Measurements from ENCODE around the gene HACL1. TPM values are rescaled to one million over a fixed set of nuclear protein-coding genes. Genes with fewer than 3 reads are reported as not detected.

Gene HACL1
- total RNA-seq, 1 donor from 2014 or later, result 25.4 TPM

DNA sequence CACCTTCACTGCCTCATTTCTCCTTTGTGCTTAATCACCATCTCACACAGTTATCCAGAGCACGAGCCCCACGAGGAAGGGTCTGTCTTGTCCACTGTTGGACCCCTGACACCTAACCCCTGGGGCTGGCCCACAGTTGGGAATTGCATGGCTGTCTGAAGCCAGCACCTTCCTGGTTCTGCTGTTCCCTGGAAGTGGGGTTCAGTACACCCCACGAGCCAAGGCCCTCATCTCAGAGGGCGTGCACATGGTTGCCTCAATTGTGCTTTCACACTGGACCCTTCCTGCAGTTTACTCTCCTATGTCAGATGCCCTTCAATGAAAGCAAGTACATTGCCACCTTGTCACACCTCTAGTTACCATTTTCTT, 30.8 kb upstream of the HACL1 start:
- Mint-ChIP-seq H3K4me1 (peaks cover 65% of the 10 kb centered on the region), H3K4me3 (no peak overlapping the region), H3K9me3 (no peaks in the 10 kb centered on the region), H3K36me3 (no peaks in the 10 kb centered on the region), H3K27ac (peak overlapping the region; percentile 90), H3K27me3 (ENCODE audit: low read depth) (no peaks in the 10 kb centered on the region)
- TF ChIP-seq, protein P1, sequence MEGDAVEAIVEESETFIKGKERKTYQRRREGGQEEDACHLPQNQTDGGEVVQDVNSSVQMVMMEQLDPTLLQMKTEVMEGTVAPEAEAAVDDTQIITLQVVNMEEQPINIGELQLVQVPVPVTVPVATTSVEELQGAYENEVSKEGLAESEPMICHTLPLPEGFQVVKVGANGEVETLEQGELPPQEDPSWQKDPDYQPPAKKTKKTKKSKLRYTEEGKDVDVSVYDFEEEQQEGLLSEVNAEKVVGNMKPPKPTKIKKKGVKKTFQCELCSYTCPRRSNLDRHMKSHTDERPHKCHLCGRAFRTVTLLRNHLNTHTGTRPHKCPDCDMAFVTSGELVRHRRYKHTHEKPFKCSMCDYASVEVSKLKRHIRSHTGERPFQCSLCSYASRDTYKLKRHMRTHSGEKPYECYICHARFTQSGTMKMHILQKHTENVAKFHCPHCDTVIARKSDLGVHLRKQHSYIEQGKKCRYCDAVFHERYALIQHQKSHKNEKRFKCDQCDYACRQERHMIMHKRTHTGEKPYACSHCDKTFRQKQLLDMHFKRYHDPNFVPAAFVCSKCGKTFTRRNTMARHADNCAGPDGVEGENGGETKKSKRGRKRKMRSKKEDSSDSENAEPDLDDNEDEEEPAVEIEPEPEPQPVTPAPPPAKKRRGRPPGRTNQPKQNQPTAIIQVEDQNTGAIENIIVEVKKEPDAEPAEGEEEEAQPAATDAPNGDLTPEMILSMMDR (IDR thresholded peaks at IDR 0.05; ENCODE audit: unreplicated experiment), result no peak
- no peak for DNase-seq (ENCODE audit: low spot score in 2 of 2, unreplicated experiment in 2 of 2)

DNA sequence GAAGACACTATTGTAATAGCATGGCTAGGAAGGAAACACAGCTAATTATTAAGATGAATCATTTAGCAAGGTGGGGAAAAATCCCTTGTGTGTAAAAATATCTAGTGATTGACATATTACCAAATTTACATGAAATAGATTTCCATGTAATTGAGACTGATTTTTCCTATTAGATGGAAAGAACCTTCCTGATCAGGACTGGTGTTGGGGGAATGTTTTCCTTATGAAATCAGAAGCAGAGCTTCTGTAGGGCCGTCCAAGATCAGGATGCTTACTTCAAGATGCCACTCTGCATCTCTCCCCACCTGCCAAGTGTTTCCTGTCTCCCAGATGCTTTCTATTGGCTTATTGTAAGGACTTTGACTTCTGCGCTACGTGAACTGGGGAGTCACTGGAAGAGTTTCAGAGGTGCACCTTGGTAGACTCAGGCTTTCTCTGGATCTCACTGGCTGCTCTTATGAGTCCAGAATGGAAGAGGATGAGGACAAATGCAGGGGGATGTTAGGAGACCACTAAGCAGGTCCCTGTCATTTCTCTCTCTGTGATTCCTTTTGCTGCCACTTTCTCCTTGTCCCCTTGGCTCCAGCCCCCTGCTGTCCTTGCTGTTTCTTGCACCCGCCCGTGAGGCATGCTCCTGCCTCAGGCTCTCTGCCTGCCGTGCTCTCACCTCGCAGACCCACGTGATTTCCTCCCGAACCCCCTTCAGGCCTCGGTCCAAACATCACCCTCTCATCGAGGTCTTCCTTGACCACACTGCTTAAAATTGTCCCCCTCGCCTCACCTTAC, 30.2 kb upstream of the HACL1 start:
- no peaks in the 10 kb centered on the region for H3K9me3 Mint-ChIP-seq
- TF ChIP-seq, protein P1 (IDR thresholded peaks at IDR 0.05; ENCODE audit: unreplicated experiment), result no peak
- H3K27ac Mint-ChIP-seq, result peak overlapping the region; percentile 90
- peaks cover 63% of the 10 kb centered on the region for H3K4me1 Mint-ChIP-seq
- DNase-seq (ENCODE audit: low spot score in 2 of 2, unreplicated experiment in 2 of 2), result no peak
- H3K36me3 Mint-ChIP-seq, result no peaks in the 10 kb centered on the region
- no peaks in the 10 kb centered on the region for H3K27me3 Mint-ChIP-seq (ENCODE audit: low read depth)
- H3K4me3 Mint-ChIP-seq, result no peak overlapping the region

DNA sequence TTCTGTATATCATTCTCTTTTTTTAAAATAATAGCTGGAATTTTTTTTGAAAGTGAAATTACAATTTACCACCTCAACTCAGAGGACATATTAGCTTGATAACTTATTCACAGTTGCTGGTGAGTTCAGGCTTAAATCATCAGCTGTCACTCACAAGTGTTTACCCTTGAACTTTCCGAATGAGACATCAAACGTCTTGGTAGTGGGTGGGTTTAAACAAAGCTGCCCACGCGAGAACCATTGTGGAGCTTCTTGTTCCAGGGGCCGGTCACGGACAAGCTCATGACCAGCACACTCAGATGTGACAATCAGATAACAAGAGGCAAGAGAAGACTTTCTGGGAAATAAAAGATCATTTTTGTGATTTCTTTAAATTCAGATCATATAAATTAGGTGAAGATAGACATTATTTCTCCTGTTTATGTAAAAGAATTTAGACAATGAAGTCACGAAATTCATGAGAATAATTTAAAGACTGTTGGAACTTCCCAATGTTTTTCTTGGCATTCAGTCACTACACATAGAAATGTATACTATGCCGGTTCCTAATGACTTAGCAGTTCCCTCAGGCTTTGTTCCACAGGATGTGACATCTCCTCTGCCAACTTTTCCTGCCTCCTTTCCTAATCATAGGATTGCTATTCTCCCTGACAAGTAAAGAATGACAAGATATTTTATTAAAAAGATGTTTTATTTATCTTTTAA, 29.4 kb upstream of the HACL1 start:
- peak overlapping the region; percentile 92 for H3K27ac Mint-ChIP-seq
- no peak for DNase-seq (ENCODE audit: low spot score in 2 of 2, unreplicated experiment in 2 of 2)
- TF ChIP-seq, protein P1 (IDR thresholded peaks at IDR 0.05; ENCODE audit: unreplicated experiment), result no peak
- H3K9me3 Mint-ChIP-seq, result no peaks in the 10 kb centered on the region
- H3K36me3 Mint-ChIP-seq, result no peaks in the 10 kb centered on the region
- H3K4me3 Mint-ChIP-seq, result peak overlapping the region; percentile 37
- peaks cover 59% of the 10 kb centered on the region for H3K4me1 Mint-ChIP-seq
- no peaks in the 10 kb centered on the region for H3K27me3 Mint-ChIP-seq (ENCODE audit: low read depth)

DNA sequence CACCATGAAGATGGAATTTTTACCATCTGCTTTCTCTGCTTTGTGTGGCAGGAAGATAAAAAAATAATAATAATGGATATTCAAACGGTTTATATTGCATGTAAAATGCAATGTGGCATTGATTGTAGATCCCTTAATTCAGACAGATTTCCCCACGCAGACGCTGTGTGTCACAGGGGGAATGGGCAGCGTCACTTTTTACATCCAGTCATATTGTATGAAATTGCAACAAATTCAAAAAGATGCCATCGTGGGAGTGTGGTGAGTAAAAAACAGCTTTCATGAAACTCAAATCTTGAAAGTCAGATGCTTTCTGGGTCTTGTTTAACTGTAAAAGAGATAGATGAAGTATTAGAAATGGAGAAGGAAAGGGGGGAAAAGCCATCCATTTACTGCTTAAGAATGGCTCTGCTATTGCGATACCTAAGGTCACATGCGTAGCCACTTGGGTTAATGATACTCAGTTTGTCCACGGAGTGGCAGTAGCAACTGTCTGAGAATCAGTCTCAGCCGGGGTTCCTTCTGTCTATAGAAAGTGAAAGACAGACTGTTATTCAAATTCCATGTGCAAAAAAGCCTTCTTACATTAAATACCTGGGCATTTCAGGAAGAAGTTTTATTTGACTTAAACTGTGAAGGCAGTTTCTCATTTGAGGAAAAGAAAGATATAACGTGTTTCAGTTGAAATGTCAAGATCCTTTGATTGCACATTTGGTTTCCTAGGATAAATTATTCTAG, 28.7 kb upstream of the HACL1 start:
- Mint-ChIP-seq H3K9me3 (no peaks in the 10 kb centered on the region), H3K27ac (peak overlapping the region; percentile 92), H3K36me3 (no peaks in the 10 kb centered on the region), H3K4me1 (peaks cover 51% of the 10 kb centered on the region), H3K4me3 (peak overlapping the region; percentile 37), H3K27me3 (ENCODE audit: low read depth) (no peaks in the 10 kb centered on the region)
- TF ChIP-seq, protein P1 (IDR thresholded peaks at IDR 0.05; ENCODE audit: unreplicated experiment), result peak; percentile 25
- DNase-seq (ENCODE audit: low spot score in 2 of 2, unreplicated experiment in 2 of 2), result no peak

DNA sequence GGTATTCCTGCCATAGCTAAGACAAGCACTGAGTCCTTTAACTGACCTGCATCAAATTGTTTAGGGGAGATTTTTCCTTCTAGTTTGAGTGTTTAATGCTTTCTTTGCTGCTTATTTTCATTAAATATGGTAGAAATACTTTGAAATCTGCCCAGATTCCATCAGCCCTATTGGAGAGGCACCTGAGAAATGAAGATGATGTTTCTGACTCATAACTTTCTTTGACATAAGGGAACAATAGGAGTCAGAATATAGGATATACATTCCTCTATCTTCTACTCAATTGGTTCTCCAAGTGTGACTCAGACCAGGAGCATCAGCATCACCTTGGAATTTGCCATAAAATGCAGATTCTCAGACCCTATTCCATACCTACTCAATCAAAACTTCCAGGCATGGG, 27.6 kb upstream of the HACL1 start:
- no peak for DNase-seq (ENCODE audit: low spot score in 2 of 2, unreplicated experiment in 2 of 2)
- TF ChIP-seq, protein P1 (IDR thresholded peaks at IDR 0.05; ENCODE audit: unreplicated experiment), result no peak
- no peaks in the 10 kb centered on the region for H3K36me3 Mint-ChIP-seq
- H3K9me3 Mint-ChIP-seq, result no peaks in the 10 kb centered on the region
- peaks cover 40% of the 10 kb centered on the region for H3K4me1 Mint-ChIP-seq
- no peaks in the 10 kb centered on the region for H3K27me3 Mint-ChIP-seq (ENCODE audit: low read depth)
- no peak overlapping the region for H3K4me3 Mint-ChIP-seq
- H3K27ac Mint-ChIP-seq, result no peak overlapping the region
